GM21737 (cell line): ENCODE results near the gene HERC4.

Experiments
- ATAC-seq: cut with Tn5 transposase; IDR thresholded peaks from one replicate; pipeline ENCODE4 v1.9.1; 2021; ENCODE audit warnings: mild to moderate bottlenecking, moderate library complexity; ENCODE audit not compliant: unreplicated experiment

HERC4 gene

GRCh38 chr10:68074775-68075549 lies at the start of gene HERC4:
Gene HERC4, minus strand, starts transcription at chr10:68075283. Its CDS starts 2,175 bp downstream, at chr10:68073108.
- peak; percentile 87 for ATAC-seq

- ATAC-seq = no peak
These were observed 49.6 kb upstream of the HERC4 start for GRCh38 chr10:68124718-68125117.

- no peak for ATAC-seq
These were observed 46.8 kb upstream of the HERC4 start for GRCh38 chr10:68121852-68122251.

- ATAC-seq = no peak
These were observed 46.1 kb upstream of the HERC4 start for GRCh38 chr10:68121020-68121743.

- ATAC-seq = no peak
These were observed 43.6 kb upstream of the HERC4 start for GRCh38 chr10:68118657-68119056.

GRCh38 chr10:68112837-68113236 lies 37.8 kb upstream of the HERC4 start:
- ATAC-seq = no peak

- no peak for ATAC-seq
These were observed 36.5 kb upstream of the HERC4 start for GRCh38 chr10:68111584-68111983.

- no peak for ATAC-seq
These were observed 34.9 kb upstream of the HERC4 start for GRCh38 chr10:68110027-68110426.

- no peak for ATAC-seq
These were observed 34.2 kb upstream of the HERC4 start, which contains the start of gene MYPN for GRCh38 chr10:68109331-68109730. Gene MYPN, plus strand, starts transcription at chr10:68109488. Its CDS starts 11,951 bp downstream, at chr10:68121439.

GRCh38 chr10:68108653-68109052 lies 33.6 kb upstream of the HERC4 start:
- ATAC-seq = no peak

- ATAC-seq = no peak
These were observed 33.0 kb upstream of the HERC4 start for GRCh38 chr10:68108051-68108450.

GRCh38 chr10:68107651-68108050 lies 32.6 kb upstream of the HERC4 start:
- no peak for ATAC-seq

GRCh38 chr10:68106656-68107055 lies 31.6 kb upstream of the HERC4 start:
- ATAC-seq = no peak

- ATAC-seq = no peak
These were observed 30.7 kb upstream of the HERC4 start for GRCh38 chr10:68105820-68106219.

GRCh38 chr10:68103901-68104300 lies 28.8 kb upstream of the HERC4 start:
- ATAC-seq = no peak

- no peak for ATAC-seq
These were observed 28.3 kb upstream of the HERC4 start for GRCh38 chr10:68103261-68103878.

- no peak for ATAC-seq
These were observed 26.0 kb upstream of the HERC4 start for GRCh38 chr10:68101066-68101465.

- no peak for ATAC-seq
These were observed 24.7 kb upstream of the HERC4 start for GRCh38 chr10:68099736-68100135.

- ATAC-seq = no peak
These were observed 21.9 kb upstream of the HERC4 start for GRCh38 chr10:68096913-68097516.

GRCh38 chr10:68095153-68095552 lies 20.1 kb upstream of the HERC4 start:
- ATAC-seq = no peak

- ATAC-seq = no peak
These were observed 17.4 kb upstream of the HERC4 start for GRCh38 chr10:68092512-68092911.
